Right lobe of liver (tissue), 4 donors: ENCODE results near the gene BAMBI.

Experiments used
- CTCF ChIP-seq, 4 donors: fragments of 200-600 bp in 3 of 4; fragments of 450-650 bp in 1 of 4; IDR thresholded peaks; one replicate each; pipeline versions ENCODE4 v1.5.1 to v1.8.0; 2016 to 2022; ENCODE audit warnings: antibody characterized with exemption in 4 of 4, mild to moderate bottlenecking in 2 of 4
- POLR2A ChIP-seq: fragments of 450-650 bp; IDR thresholded peaks from one replicate; pipeline ENCODE4 v1.6.1; 2017; ENCODE audit warnings: antibody characterized with exemption, mild to moderate bottlenecking
- donor health status: DM: no; HTN: no; CAD: no.
- donor health status: DM: no; HTN: no; CAD: no.
- donor health status: DM: no; HTN: yes; CAD: no.

GRCh38 chr10:28730031-28730778, 52.9 kb downstream of the BAMBI start:
- no peak for TF ChIP-seq CTCF (IDR thresholded peaks at IDR 0.05)
- no peak for TF ChIP-seq POLR2A
